Superior temporal gyrus (tissue), 1 donor: ENCODE measurements around the gene CASD1.
A peak's percentile ranks its signal among the peaks of the same experiment; 100 is the strongest.

Experiments
- DNase-seq: peaks from one replicate; pipeline ENCODE4 v3.0.0-alpha.2; 2016; ENCODE audit errors: extremely low spot score

Gene CASD1

GRCh38 chr7:94512735-94513564 is 3.3 kb downstream of the CASD1 start:
- no peak for DNase-seq

GRCh38 chr7:94513565-94513860 is 3.9 kb downstream of the CASD1 start:
- no peak for DNase-seq

- peak; percentile 45 for DNase-seq
These were observed 4.7 kb downstream of the CASD1 start for GRCh38 chr7:94514140-94514889.

GRCh38 chr7:94514917-94515316 is 5.3 kb downstream of the CASD1 start:
- DNase-seq, result no peak

GRCh38 chr7:94525923-94526322 is 16.3 kb downstream of the CASD1 start:
- DNase-seq, result no peak

- no peak for DNase-seq
These were observed 19.9 kb downstream of the CASD1 start for GRCh38 chr7:94529516-94529915.

- no peak for DNase-seq
These were observed 20.5 kb downstream of the CASD1 start for GRCh38 chr7:94530109-94530508.

GRCh38 chr7:94532676-94533075 is 23.1 kb downstream of the CASD1 start:
- no peak for DNase-seq

GRCh38 chr7:94540428-94540827 is 30.8 kb downstream of the CASD1 start:
- DNase-seq, result no peak

- DNase-seq, result no peak
These were observed 37.5 kb downstream of the CASD1 start for GRCh38 chr7:94547126-94547525.

GRCh38 chr7:94556028-94556427 is 46.4 kb downstream of the CASD1 start:
- DNase-seq, result no peak

GRCh38 chr7:94557215-94557614 is 47.6 kb downstream of the CASD1 start:
- no peak for DNase-seq

- DNase-seq, result no peak
These were observed 50.4 kb downstream of the CASD1 start for GRCh38 chr7:94559972-94560371.

GRCh38 chr7:94561841-94562514 is 52.4 kb downstream of the CASD1 start:
- no peak for DNase-seq

- no peak for DNase-seq
These were observed 52.9 kb downstream of the CASD1 start for GRCh38 chr7:94562525-94562924.

- no peak for DNase-seq
These were observed 55.8 kb downstream of the CASD1 start for GRCh38 chr7:94565247-94565894.

- DNase-seq, result no peak
These were observed 57.8 kb downstream of the CASD1 start for GRCh38 chr7:94567396-94567795.

- no peak for DNase-seq
These were observed 62.2 kb downstream of the CASD1 start for GRCh38 chr7:94571816-94572215.

GRCh38 chr7:94575646-94576045 is 66.0 kb downstream of the CASD1 start:
- DNase-seq, result no peak

GRCh38 chr7:94576316-94576715 is 66.7 kb downstream of the CASD1 start:
- no peak for DNase-seq

- DNase-seq, result no peak
These were observed 67.7 kb downstream of the CASD1 start for GRCh38 chr7:94577357-94577756.

- no peak for DNase-seq
These were observed 69.0 kb downstream of the CASD1 start for GRCh38 chr7:94578614-94579013.
